Activated CD8-positive, alpha-beta memory T cell treated with anti-CD3 and anti-CD28 coated beads, Interleukin-2, amount 50 U/mL, for 24 hours (primary cell): Measurements from ENCODE around the gene PTPN9.
"Not testable (repeated sequence)": the region's sequence is repeated elsewhere in the genome, so short reads cannot be mapped to it uniquely, and the experiment has no call there.

Experiments used
- DNase-seq: peaks from one replicate; pipeline ENCODE4 v3.0.0-alpha.2; 2020; ENCODE audit errors: extremely low read depth

The PTPN9 gene

DNA sequence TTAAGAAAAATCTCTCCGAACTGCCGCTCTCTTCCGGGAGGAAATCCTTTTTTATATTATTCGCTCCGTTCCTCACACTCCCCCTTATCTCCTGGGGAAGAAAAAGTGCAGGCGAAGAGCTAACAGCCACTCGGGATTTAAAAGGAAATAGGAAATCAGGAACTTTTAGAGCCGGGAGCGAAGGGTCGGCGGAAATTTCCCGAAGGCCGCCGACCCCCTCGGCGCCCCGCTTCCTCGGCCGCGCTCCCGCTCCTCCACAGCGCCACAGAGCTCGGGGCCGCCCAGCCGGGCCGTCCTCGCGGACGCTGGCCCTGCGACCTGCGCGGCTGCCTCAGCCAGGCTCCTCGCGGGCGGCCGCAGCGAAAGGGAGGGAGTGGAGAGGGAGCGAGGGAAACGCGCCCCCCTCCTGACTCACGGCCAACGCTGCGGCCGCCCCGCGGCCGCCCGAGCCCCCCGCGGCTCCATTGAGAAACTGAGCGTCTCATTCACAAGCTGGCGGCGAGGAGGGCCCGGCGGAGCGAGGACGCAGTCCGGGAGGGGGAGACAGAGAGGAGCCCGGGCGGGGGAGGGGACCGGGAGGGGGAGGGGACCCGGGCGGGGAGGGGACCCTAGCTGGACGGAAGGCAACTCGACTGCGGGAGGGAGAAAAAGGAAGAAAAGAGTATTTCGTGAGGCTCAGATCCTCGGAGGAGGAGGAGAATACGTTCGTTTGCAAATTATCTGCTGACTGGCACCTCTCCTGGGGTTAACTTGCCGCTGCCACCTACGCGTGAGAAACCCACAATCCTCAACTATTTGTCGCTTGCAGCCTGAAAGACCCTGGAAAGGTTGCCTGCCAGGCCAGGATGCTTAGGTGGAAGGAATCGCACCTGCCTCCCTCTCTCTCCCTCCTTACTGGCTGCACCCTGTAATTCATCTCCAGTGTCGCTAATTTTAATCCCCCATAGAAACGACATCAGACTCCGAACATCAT, at the start of gene PTPN9:
TSS of gene PTPN9 (minus strand) at position 368 of the 973 bp plus-strand sequence. CDS start 539 bp downstream, outside the sequence.
- peak; percentile 21 for DNase-seq

DNA sequence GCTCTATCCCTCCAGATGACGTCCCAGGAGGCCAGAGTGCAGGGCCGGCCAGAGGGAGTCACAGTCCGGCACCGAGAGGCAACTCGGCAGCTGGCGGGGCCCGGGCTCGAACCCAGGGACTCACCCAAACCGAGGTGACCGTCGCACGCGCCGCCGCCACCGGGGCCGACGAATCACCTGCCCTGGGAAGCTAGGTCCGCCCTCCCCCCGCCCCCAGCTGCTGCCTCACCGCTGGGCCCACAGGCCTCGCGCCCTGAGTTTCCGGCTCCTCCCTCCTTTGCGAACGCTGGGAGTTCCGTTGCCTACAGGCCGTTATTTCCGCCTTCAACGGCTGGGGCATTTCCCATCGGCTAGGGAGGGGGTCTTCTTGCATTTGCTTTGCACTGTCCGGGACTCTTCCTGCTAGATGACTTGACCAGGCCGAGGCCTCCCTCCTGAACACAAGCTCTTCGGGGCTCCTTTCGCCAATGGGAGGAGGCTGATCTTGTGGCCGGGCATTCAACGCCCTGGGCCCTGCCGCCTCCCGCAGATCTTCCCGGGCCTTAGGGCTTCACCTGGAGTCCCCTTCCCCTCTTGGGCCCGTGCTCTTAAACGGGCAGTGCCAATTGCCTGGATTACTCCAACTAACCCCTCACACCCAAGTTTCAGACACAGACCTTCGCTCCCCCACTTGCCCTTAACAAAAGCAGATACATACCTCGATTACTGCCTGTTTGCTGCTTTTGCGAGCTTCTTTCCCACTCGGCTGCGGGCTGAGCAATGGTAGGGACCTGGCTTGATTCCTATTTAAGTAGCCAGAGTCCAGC, 46.6 kb upstream of the PTPN9 start, which contains the start of gene SNUPN:
TSS of gene SNUPN (minus strand) at position 184 of the 806 bp plus-strand sequence. CDS start 4,674 bp downstream, outside the sequence.
- DNase-seq, result peak; percentile 86

DNA sequence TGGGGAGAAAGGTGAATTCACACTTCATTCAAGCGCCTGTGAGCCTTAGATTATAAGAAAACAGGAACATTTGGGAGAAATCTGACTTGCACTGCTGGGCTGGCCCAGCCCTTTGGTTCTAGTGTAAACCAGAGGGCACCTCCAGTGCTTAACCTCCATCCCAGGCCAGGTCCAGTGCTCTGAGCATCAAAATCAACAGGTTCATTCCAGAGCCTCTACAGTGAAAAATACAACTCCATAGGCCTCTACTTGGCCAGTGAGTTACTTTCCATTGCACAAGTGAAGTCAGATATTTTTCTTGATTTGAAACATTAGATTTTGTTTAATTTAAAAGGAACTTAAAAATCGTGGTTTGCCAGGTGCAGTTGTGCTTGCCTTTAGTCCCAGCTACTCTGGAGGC, 43.4 kb upstream of the PTPN9 start:
- DNase-seq, result no peak

DNA sequence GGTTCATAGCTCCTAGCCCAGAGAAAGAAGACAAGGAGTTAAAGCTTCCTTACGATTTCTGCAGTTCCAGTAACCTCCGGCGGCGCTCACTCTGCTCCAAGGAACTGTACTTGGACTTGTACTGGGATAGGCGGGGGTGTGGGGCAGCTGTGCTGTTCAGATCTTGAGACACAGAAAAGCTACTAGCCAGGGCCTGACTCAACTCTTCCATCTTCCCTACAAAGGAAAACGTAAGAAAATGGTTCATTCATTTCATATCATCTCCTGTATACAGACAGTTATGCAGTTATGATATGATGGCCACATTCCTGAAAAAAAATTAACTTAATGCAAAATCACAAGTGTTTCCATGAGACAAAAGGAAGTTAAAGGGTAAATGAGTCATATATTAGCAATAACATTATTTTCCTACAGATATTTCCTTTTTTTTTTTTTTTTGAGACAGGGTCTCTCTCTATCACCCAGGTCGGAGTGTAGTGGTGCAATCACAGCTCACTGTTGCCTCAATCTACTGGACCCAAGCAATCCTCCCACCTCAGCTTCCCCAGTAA, 41.8 kb upstream of the PTPN9 start:
- DNase-seq, result no peak

DNA sequence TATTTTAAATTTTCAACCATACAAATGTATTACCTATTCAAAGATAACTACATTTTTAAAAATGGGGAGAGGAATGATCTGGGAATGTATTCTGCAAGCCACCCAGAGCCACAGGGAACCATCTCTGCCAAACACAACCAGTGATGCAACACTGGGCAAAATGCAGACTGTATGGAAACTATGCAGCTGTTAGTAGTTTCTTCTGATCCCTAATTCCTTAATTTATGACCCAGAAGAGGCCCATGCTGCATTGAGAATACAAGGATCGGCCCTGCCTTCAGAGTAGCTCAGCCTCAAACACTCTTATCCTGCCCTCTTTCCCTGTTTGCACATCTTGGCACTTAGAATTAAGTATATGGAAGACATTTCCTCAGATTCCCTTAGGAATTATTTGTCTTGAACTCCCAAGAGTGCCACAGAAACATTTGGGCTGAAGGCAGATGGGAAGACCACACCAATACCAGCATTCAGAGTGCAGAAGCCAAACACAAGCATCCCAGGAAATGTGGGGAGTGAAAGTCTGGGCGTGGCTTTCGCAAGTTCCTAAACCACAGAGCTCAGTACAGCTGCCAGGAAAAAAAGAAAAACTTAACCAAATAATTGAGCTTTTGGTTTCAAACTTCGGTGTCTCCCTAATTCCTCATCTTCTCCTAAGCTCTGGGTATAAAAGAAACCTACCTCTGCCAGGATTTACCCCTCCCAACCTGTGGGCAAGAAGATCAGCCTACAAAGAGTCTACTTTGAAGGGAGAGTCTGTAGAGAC, 41.1 kb upstream of the PTPN9 start:
- DNase-seq, result no peak

DNA sequence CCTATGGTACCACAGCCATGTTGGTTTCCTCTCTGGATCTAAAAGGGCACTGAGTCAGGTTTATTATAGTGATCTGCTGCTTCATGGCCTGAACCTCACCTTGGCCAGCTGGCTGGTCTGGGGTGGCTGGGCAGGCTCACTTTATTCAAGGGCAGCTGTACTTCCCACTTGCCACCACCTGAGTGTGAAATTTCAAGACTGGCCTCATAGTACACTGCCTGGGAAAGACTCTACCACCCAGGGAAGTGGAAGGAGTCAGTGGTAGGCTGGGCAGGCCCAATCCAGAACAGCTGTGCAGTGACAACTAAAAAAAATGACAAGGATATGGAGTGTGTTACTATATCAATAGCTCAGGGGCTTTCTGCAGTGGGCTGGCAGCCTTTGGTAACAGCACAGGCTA, 37.7 kb upstream of the PTPN9 start:
- no peak for DNase-seq

DNA sequence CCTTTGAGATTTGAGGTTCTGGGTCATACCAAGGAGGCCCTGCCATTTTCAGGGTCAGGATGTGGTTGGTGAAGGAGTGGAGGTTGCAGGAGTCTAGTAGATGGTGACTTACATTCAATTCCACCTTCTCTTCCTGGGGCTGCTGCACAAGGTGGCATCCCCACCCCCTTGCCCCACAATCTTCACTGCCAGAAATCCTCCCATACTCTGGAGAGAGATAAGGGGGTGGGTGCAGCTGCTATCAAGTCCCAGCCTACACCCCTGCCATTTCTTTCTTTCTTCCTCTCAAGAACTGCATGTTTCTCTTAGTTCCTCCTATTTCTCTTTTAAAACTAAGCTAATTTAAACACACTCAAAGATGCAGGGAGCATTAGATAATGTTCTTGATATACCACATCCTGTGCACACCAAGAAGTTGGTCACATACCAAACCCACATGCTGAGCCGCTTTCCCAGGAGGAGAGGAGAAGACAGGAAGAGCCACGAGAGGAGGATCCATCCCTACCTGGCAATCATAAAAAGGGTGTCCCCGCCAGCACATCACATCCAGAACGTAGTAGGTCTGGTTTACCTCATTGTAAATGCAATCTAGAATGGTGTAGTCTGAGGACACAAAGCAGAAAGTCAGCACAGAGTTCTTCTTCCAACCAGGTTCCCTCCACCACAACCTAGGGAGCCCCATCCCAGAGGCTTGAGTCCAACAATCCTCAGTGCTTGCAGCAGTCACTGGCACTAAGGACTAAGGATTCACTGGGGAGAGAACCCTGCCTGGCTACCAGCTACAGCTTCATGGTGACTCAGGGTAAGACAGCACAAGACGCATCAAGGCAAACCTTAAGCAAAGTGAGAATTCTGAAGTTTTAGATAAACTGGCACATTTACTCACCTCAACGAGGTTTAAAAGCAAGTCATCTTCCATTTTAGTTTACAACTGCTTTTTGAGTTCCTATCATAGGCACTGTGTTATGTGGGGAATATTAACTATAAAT, 27.9 kb upstream of the PTPN9 start:
- DNase-seq, result no peak

DNA sequence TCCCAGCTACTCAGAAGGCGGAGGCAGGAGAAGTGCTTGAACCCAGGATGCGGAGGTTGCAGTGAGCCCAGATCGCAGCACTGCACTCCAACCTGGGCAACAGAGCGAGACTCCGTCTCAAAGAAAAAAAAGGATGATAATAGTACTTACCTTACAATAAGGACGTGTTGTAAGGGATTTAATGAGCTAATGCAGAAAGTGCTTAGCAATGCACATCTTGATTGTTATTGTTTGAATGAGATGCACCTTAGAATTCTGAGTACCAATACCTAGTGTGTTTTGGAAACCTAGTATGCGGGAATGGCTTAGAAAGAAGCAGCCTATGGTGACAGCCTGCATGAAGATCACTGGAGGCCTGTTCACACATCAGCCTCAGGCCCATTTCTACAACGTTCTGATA, 26.9 kb upstream of the PTPN9 start:
- no peak for DNase-seq

DNA sequence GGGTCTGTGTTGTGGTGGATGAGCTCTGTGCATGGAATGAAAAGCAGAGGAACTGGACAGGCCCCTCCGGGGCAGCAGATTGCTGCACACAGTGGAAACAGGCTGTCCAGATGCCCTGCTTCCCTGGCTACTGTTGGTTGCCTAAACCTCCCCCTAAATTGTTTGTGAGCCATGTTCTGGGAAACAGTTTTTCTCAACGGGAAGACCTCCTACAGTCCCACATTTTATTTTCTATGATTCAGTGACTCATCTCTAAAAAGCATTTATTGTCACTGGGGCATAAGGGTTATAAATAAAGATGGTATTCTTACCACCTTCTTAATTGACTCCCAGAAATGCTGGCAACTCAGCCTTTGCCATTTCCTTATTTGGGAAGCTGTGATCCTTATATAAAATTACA, 20.3 kb upstream of the PTPN9 start:
- DNase-seq, result no peak

DNA sequence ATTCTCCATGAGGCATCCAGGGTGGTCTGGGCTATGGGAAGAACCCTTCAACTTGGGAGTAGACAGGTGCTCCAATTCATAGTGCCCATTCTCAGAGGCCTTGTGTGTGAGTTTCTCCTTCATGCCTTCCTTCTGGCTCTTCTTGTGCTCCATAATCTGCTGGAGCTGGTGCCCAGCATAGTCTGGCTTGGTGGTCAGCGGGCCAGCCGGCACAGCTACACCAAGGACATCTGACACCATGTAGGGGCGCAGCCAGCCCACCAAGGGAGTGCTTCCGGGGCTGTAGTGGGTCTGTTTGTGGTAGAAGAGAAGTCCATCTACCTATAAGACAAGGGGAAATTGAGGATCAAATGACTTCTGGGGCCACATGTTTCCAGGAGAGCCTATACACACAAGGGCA, 19.2 kb upstream of the PTPN9 start:
- no peak for DNase-seq

DNA sequence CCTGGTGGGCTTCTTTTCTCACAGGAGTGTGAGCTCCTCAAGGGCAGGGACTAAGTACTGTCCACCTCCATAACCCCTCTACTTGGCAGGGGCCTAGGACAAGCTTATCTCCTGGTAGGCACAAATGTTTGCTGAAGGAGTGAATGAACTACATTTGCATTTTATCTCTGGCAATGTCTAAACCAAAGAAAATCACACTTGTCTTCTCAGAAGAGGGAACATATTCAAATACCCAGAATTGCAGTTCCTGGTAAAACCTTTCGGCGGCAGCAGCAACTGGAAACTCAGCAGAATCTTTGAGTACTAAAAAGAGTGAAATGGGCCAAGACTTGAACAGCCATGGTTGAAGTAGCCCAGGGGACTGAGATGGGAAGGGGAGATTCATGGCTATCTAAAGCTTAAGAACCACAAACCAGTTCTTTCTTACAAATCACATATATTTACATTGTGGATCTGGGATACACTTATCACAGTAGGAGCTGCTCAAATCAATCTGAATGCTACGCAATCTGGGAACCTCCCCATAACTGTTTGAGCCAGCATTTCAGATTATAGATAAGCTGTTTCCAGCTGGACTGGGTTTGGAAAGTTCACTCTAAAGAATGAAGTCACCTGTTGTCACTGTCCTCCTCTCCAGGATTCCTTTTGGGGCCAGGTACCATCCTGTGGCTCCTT, 18.7 kb upstream of the PTPN9 start:
- DNase-seq, result no peak

DNA sequence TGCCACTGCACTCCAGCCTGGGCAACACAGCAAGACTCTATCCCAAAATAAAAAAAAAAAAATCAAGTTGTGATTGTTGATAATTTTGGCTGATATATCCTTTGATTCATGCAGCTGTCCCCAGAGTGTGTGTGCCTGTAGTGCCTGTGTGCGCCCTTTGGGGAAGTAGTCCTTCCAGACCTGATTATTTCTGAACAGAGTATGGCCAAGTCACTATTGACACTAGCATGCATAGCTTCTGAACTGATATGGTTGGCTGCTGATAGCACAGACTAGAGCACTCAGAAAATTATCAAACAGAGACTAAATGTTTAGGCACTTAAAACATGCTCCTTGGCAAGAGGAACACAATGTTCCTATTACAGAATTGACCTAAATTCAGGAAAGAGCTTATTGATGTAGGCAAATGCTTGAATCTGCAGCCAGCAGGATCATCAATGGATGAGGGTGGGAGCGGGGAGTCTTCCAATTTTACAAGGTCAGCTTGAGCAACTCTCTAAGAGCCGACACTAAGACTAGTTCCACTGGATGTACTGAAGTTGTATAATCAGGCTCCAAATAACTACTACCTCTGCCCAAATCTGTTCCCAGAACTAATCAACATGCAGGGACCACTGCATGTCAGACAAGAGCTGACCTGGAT, 17.7 kb upstream of the PTPN9 start:
- DNase-seq, result no peak

DNA sequence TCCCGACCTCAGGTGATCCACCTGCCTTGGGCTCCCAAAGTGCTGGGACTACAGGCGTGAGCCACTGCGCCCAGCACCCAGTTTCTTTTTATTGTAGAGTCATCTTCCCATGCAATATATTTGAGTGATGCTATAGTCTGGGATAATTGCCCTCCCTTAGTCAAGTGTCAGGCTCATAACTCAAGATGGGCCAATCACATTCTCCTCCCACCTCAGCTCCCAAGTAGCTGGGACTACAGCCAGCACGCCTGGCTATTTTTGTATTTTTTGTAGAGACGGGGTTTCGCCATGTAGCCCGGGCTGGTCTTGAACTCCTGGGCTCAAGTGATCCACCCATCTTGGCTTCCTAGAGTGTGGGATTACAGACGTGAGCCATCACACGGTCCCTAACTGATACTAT, 15.2 kb upstream of the PTPN9 start:
- DNase-seq, result no peak

DNA sequence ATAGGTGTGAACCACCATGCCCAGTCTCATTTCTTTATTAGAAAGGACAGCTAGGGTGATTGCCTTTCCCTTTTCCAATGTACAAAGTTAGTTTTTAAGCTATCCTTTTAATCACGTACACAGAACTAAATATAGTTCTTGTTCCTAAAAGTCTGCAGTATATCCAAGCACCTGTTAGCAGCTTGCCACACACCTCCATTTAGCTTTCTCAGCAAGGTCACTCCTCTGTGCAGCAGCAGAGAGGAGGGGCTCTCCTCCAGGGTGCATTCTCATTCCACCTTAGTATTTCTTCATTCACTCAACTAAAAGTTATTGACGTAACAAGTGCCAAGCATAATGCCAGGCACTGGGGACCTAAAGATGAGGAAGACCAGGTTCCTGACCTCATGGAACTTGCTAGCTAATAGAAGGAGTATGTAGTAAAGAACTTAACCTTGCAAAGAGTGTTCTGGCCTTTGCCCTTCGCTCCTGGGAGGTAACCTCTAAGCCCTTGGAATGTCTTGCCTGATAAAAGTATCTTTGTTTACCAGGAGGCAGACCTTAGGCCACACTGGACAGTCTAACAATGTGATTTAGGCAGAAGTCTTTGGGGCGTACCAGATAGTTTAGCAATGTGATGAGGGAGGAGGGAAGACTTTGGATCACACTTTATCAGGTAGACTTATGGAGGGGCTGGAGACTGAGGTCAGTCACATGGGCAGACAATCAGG, 12.7 kb upstream of the PTPN9 start:
- no peak for DNase-seq

DNA sequence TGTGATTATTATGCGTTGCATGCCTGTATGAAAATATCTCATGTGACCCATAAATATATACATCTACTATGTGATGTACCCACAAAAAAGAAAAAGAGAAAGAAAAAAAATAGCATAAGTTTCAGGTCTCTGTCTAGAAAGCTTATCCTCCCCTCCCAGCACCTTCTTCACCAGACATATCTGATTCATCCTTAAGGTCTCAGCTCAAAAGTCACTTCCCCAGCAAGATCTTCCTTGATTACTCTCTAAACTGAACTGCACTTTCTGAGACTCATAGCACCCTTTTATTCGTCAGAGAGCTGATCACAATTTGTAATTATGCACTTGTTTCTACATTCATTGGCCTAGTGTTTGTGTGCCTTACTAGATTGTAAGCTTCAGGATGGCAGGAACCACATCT, 11.1 kb upstream of the PTPN9 start:
- DNase-seq, result no peak

DNA sequence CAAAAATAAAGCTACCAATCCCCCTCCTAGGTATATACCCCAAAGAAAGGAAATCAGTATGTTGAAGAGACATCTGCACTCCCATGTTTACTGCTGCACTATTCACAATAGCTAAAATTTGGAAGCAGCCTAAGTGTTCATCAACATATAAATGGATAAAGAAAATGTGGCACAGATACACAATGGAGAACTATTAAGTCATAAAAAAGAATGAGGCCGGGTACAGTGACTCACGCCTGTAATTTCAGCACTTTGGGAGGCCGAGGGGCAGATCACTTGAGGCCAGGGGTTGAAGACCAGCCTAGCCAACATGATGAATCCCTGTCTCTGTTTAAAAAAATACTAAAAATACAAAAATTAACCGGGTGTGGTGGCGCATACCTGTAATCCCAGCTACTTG, 10.0 kb upstream of the PTPN9 start:
- no peak for DNase-seq

DNA sequence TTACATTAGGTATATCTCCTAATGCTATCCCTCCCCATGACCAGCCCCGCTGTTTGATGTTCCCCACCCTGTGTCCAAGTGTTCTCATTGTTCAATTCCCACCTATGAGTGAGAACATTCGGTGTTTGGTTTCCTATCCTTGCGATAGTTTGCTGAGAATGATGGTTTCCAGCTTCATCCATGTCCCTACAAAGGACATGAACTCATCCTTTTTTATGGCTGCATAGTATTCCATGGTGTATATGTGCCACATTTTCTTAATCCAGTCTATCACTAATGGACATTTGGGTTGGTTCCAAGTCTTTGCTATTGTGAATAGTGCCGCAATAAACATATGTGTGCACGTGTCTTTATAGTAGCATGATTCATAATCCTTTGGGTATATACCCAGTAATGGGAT, 7.3 kb upstream of the PTPN9 start:
- not testable (repeated sequence) for DNase-seq

DNA sequence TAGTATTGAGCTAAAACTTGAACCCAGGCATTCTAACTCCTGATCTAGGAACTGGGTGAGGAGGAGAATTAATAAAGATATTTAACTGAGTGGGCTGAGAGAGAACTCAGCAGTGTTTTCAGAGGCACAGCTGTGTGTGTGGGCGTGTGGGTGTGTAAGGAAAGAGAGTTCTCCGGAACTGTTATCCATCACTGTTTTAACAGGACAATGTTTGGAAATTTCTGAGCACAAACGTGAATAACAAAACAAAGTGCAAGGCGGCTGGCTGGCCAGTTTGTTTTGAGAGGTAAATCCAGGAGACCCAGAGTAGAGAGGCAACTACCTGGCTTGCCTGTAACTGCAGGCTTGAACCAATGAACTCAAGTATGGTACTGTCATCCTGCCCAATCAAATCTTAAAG, 5.0 kb upstream of the PTPN9 start:
- DNase-seq, result no peak

DNA sequence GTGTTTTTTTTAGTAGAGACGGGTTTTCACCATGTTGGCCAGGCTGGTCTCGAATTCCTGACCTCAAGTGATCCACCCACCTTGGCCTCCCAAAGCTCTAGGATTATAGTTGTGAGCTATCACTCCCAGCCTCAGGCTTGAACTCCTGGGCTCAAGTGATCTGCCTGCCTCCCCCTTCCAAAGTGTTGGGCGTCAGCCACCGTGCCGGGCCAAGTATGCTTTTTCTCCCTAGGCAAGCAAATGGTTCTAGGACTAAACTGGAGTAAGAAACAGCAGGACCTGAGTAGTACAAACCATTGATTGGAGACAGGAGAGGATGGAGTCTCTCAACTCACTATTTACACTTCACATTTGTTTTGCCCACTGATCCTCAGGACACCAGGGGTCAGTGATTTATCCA, 4.6 kb upstream of the PTPN9 start:
- DNase-seq, result no peak
